ENCODE results near the gene ZNF444. TPM values are rescaled to one million over a fixed set of nuclear protein-coding genes. Genes with fewer than 3 reads are reported as not detected.

ZNF444 gene
- total RNA-seq, 1 experiment from 2014 or later = 84.0 TPM

DNA sequence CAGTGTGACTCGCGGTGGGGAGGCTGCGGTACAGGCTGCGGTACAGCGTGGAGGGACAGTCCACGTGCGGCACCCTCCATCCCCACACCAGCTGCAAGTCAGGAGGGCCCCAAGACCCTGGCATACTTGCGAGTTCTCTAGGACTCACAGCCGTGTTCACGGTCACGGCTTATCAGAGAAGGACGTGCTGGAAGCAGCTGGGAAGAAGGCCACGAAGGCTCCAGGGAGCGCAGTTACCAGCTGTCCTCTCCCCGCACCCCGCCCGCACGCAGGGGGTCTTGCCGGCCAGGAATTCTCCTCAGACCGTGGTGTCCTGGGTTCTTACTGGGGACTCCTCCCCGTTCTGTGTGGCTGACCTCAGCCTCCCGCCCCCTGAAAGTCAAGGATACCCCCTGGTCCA lies 6.2 kb downstream of the ZNF444 start:
- ChIA-PET POLR2A (no interaction called here), CTCF (interaction anchor here (1.3 to 1.9 kb wide), 3 partner anchors 11 to 42 kb away, joined by 3 to 7 read pairs (median 4); no protein-coding TSS in a partner anchor)
- ATAC-seq (no peak), DNase-seq (ENCODE audit: low spot score) (no peak)
- Mint-ChIP-seq H3K27ac (no peak overlapping the region), H3K36me3 (peaks cover 29% of the 10 kb centered on the region), H3K9me3 (peaks cover 7% of the 10 kb centered on the region), H3K27me3 (ENCODE audit: low read depth) (no peaks in the 10 kb centered on the region), H3K4me3 (no peak overlapping the region), H3K4me1 (peaks cover 4% of the 10 kb centered on the region)
- TF ChIP-seq TP53 (CRISPR knock-in tag; IDR thresholded peaks at IDR 0.05) = no peak
- no peak for TF ChIP-seq NR3C1 (CRISPR knock-in tag; conservative IDR thresholded peaks at IDR 0.05; ENCODE audit: low read depth)
- TF ChIP-seq, protein P1, sequence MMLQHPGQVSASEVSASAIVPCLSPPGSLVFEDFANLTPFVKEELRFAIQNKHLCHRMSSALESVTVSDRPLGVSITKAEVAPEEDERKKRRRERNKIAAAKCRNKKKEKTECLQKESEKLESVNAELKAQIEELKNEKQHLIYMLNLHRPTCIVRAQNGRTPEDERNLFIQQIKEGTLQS (CRISPR knock-in tag; conservative IDR thresholded peaks at IDR 0.05) = no peak
- TF ChIP-seq, protein P2, sequence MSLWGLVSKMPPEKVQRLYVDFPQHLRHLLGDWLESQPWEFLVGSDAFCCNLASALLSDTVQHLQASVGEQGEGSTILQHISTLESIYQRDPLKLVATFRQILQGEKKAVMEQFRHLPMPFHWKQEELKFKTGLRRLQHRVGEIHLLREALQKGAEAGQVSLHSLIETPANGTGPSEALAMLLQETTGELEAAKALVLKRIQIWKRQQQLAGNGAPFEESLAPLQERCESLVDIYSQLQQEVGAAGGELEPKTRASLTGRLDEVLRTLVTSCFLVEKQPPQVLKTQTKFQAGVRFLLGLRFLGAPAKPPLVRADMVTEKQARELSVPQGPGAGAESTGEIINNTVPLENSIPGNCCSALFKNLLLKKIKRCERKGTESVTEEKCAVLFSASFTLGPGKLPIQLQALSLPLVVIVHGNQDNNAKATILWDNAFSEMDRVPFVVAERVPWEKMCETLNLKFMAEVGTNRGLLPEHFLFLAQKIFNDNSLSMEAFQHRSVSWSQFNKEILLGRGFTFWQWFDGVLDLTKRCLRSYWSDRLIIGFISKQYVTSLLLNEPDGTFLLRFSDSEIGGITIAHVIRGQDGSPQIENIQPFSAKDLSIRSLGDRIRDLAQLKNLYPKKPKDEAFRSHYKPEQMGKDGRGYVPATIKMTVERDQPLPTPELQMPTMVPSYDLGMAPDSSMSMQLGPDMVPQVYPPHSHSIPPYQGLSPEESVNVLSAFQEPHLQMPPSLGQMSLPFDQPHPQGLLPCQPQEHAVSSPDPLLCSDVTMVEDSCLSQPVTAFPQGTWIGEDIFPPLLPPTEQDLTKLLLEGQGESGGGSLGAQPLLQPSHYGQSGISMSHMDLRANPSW (CRISPR knock-in tag; conservative IDR thresholded peaks at IDR 0.05; ENCODE audit: low read depth) = no peak
- TF ChIP-seq, protein P3, sequence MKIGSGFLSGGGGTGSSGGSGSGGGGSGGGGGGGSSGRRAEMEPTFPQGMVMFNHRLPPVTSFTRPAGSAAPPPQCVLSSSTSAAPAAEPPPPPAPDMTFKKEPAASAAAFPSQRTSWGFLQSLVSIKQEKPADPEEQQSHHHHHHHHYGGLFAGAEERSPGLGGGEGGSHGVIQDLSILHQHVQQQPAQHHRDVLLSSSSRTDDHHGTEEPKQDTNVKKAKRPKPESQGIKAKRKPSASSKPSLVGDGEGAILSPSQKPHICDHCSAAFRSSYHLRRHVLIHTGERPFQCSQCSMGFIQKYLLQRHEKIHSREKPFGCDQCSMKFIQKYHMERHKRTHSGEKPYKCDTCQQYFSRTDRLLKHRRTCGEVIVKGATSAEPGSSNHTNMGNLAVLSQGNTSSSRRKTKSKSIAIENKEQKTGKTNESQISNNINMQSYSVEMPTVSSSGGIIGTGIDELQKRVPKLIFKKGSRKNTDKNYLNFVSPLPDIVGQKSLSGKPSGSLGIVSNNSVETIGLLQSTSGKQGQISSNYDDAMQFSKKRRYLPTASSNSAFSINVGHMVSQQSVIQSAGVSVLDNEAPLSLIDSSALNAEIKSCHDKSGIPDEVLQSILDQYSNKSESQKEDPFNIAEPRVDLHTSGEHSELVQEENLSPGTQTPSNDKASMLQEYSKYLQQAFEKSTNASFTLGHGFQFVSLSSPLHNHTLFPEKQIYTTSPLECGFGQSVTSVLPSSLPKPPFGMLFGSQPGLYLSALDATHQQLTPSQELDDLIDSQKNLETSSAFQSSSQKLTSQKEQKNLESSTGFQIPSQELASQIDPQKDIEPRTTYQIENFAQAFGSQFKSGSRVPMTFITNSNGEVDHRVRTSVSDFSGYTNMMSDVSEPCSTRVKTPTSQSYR (CRISPR knock-in tag; IDR thresholded peaks at IDR 0.05) = no peak
- TF ChIP-seq ZBTB21 (CRISPR knock-in tag; IDR thresholded peaks at IDR 0.05; ENCODE audit: borderline replicate concordance) = no peak
- TF ChIP-seq, protein P4, sequence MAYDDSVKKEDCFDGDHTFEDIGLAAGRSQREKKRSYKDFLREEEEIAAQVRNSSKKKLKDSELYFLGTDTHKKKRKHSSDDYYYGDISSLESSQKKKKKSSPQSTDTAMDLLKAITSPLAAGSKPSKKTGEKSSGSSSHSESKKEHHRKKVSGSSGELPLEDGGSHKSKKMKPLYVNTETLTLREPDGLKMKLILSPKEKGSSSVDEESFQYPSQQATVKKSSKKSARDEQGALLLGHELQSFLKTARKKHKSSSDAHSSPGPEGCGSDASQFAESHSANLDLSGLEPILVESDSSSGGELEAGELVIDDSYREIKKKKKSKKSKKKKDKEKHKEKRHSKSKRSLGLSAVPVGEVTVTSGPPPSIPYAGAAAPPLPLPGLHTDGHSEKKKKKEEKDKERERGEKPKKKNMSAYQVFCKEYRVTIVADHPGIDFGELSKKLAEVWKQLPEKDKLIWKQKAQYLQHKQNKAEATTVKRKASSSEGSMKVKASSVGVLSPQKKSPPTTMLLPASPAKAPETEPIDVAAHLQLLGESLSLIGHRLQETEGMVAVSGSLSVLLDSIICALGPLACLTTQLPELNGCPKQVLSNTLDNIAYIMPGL (CRISPR knock-in tag; IDR thresholded peaks at IDR 0.05) = no peak
- no peak for TF ChIP-seq ZNF425 (CRISPR knock-in tag; conservative IDR thresholded peaks at IDR 0.05)
- no peak for TF ChIP-seq CREM (CRISPR knock-in tag; IDR thresholded peaks at IDR 0.05)
- TF ChIP-seq, protein P5, sequence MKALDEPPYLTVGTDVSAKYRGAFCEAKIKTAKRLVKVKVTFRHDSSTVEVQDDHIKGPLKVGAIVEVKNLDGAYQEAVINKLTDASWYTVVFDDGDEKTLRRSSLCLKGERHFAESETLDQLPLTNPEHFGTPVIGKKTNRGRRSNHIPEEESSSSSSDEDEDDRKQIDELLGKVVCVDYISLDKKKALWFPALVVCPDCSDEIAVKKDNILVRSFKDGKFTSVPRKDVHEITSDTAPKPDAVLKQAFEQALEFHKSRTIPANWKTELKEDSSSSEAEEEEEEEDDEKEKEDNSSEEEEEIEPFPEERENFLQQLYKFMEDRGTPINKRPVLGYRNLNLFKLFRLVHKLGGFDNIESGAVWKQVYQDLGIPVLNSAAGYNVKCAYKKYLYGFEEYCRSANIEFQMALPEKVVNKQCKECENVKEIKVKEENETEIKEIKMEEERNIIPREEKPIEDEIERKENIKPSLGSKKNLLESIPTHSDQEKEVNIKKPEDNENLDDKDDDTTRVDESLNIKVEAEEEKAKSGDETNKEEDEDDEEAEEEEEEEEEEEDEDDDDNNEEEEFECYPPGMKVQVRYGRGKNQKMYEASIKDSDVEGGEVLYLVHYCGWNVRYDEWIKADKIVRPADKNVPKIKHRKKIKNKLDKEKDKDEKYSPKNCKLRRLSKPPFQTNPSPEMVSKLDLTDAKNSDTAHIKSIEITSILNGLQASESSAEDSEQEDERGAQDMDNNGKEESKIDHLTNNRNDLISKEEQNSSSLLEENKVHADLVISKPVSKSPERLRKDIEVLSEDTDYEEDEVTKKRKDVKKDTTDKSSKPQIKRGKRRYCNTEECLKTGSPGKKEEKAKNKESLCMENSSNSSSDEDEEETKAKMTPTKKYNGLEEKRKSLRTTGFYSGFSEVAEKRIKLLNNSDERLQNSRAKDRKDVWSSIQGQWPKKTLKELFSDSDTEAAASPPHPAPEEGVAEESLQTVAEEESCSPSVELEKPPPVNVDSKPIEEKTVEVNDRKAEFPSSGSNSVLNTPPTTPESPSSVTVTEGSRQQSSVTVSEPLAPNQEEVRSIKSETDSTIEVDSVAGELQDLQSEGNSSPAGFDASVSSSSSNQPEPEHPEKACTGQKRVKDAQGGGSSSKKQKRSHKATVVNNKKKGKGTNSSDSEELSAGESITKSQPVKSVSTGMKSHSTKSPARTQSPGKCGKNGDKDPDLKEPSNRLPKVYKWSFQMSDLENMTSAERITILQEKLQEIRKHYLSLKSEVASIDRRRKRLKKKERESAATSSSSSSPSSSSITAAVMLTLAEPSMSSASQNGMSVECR (CRISPR knock-in tag; IDR thresholded peaks at IDR 0.05; ENCODE audit: borderline replicate concordance) = no peak
- TF ChIP-seq FOXP4 (CRISPR knock-in tag; IDR thresholded peaks at IDR 0.05) = no peak
- TF ChIP-seq, protein P6, sequence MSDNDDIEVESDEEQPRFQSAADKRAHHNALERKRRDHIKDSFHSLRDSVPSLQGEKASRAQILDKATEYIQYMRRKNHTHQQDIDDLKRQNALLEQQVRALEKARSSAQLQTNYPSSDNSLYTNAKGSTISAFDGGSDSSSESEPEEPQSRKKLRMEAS (CRISPR knock-in tag; IDR thresholded peaks at IDR 0.05) = no peak
- TF ChIP-seq NR2C2 (CRISPR knock-in tag; IDR thresholded peaks at IDR 0.05) = no peak
